HL-60 (cell line): ENCODE measurements around the gene ENPEP.

Experiments
- DNase-seq, 2 experiments: peaks; one replicate each; pipeline ENCODE4 v3.0.0-alpha.2; 2010 to 2020; ENCODE audit warnings: low read depth in 1 of 2, low spot score in 1 of 2
- H3K27ac ChIP-seq: fragments of 250-450 bp; sonication (Bioruptor Pico); replicated peaks from 2 replicates; pipeline ENCODE4 v1.5.1; 2020; ENCODE audit warnings: mild to moderate bottlenecking, moderate library complexity
- H3K27me3 ChIP-seq: fragments of 250-450 bp; sonication (Bioruptor Pico); 2 replicates; pipeline ENCODE4 v1.5.1; 2021; ENCODE audit warnings: mild to moderate bottlenecking, moderate library complexity; ENCODE audit not compliant: insufficient read depth, poor library complexity, severe bottlenecking
- H3K4me3 ChIP-seq: replicated peaks from 2 replicates; pipeline ENCODE4 v1.5.1; 2011; ENCODE audit warnings: mild to moderate bottlenecking, control low read depth, low read length; ENCODE audit not compliant: insufficient read depth
- GABPA ChIP-seq: IDR thresholded peaks from 2 replicates; pipeline ENCODE4 v1.6.1; 2012; ENCODE audit warnings: low read depth
- POLR2AphosphoS5 ChIP-seq: IDR thresholded peaks from 2 replicates; pipeline ENCODE4 v1.6.1; 2012; ENCODE audit warnings: low read depth
- SPI1 ChIP-seq: IDR thresholded peaks from 2 replicates; pipeline ENCODE4 v1.6.1; 2012; ENCODE audit warnings: low read depth, mild to moderate bottlenecking, borderline replicate concordance
- TF ChIP-seq, protein P1 (sequence below): IDR thresholded peaks from 2 replicates; pipeline ENCODE4 v1.6.1; 2012; ENCODE audit warnings: low read depth; ENCODE audit not compliant: insufficient replicate concordance
- TF ChIP-seq, protein P2 (sequence below): IDR thresholded peaks from one replicate; pipeline ENCODE4 v1.5.1; 2011; ENCODE audit warnings: low read length, control low read depth, inconsistent platforms; ENCODE audit not compliant: insufficient read depth

ENPEP gene

DNA sequence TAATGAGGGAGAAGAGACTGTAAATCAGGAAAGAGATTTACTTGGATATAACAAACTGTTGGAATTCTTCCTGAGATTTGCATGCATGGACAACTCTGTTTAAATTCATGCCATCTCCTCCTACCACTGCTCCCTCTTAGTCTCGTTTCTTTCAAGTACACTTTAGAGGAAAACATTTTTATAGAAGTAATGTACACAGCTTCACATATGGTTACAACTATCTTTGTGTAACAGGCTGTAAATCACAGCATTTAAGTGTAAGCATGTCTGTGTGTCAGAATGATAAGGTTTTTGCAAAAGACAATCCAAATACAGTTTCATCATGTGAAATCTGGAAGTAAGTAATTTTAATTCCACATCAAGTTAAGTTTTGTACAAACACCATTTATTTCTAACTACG lies 21.5 kb upstream of the ENPEP start:
- no peak overlapping the region for H3K4me3 ChIP-seq
- TF ChIP-seq SPI1, result no peak
- TF ChIP-seq POLR2AphosphoS5, result no peak
- TF ChIP-seq GABPA, result no peak
- H3K27ac ChIP-seq, result no peak overlapping the region
- H3K27me3 ChIP-seq, result no peaks in the 10 kb centered on the region
- no peak for DNase-seq

DNA sequence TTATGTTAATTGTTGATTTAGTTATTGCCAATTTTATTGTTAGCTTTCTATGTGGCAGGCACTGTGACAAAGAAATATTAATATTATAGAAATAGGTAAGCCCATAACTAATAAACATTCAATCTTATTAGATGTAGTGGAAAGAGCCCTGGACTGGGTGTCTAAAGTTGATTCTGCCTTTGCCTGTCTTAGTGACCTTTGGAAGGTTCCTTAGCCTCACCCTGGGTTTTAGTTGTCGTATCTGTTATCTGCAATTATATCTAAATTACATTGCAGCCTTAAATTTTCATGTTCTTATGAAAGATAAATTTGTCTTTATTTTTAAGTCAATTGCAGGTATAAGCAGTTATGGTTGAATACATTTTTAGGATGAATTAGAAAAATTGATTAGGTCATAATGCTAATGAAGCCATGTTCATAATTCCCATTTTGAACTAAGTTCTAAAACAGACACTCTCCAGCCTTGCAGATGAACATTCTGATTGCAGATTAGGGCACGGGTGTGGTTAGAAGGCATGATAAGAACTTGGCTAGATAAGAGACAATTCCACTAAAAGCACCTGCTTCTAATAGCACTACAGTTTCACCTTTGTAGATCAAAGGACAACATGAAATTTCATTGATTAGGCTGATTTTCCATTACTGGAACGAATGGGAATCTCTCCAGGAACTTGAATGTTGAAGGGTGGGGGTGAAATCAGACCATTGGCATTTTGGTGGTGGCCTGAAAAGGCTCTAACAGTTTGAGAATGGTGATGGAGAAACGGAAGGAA lies 17.3 kb upstream of the ENPEP start:
- no peak overlapping the region for H3K4me3 ChIP-seq
- TF ChIP-seq, protein P1, sequence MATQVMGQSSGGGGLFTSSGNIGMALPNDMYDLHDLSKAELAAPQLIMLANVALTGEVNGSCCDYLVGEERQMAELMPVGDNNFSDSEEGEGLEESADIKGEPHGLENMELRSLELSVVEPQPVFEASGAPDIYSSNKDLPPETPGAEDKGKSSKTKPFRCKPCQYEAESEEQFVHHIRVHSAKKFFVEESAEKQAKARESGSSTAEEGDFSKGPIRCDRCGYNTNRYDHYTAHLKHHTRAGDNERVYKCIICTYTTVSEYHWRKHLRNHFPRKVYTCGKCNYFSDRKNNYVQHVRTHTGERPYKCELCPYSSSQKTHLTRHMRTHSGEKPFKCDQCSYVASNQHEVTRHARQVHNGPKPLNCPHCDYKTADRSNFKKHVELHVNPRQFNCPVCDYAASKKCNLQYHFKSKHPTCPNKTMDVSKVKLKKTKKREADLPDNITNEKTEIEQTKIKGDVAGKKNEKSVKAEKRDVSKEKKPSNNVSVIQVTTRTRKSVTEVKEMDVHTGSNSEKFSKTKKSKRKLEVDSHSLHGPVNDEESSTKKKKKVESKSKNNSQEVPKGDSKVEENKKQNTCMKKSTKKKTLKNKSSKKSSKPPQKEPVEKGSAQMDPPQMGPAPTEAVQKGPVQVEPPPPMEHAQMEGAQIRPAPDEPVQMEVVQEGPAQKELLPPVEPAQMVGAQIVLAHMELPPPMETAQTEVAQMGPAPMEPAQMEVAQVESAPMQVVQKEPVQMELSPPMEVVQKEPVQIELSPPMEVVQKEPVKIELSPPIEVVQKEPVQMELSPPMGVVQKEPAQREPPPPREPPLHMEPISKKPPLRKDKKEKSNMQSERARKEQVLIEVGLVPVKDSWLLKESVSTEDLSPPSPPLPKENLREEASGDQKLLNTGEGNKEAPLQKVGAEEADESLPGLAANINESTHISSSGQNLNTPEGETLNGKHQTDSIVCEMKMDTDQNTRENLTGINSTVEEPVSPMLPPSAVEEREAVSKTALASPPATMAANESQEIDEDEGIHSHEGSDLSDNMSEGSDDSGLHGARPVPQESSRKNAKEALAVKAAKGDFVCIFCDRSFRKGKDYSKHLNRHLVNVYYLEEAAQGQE, result no peak
- H3K27me3 ChIP-seq, result no peaks in the 10 kb centered on the region
- DNase-seq, result no peak
- H3K27ac ChIP-seq, result no peak overlapping the region

DNA sequence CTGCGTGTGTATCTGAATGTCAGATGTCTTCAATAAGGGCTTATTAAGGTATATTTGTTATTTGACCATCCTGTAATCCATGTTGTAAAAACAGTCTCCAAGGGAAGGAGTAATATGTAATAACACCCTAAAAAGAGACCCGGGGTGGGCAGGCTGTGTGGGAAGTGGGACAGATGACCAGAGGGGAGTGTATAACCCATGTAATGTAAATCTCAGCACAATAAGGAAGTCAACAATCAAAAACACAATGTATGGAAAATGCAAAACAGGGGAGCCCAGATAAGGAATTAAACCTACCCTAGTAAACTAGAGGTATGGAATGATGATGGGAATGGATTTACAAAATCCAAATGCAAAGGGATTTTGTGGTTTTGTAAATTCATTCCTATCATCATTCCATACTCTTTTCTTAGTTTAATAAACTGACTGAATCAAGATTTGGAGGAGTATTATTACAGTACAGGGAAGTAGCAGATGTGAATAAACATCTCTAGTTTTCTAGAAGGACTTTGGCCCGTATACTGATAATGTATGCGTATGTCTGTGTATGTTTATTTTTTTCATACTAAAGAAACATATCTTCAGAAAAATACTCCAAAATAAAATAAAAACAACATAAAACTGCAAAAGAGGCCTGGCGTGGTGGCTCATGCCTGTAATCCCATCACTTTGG lies 15.7 kb upstream of the ENPEP start:
- H3K4me3 ChIP-seq, result no peak overlapping the region
- TF ChIP-seq, protein P2, sequence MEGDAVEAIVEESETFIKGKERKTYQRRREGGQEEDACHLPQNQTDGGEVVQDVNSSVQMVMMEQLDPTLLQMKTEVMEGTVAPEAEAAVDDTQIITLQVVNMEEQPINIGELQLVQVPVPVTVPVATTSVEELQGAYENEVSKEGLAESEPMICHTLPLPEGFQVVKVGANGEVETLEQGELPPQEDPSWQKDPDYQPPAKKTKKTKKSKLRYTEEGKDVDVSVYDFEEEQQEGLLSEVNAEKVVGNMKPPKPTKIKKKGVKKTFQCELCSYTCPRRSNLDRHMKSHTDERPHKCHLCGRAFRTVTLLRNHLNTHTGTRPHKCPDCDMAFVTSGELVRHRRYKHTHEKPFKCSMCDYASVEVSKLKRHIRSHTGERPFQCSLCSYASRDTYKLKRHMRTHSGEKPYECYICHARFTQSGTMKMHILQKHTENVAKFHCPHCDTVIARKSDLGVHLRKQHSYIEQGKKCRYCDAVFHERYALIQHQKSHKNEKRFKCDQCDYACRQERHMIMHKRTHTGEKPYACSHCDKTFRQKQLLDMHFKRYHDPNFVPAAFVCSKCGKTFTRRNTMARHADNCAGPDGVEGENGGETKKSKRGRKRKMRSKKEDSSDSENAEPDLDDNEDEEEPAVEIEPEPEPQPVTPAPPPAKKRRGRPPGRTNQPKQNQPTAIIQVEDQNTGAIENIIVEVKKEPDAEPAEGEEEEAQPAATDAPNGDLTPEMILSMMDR, result no peak
- TF ChIP-seq POLR2AphosphoS5 (no peak), SPI1 (no peak), GABPA (no peak)
- TF ChIP-seq, protein P1, result no peak
- no peaks in the 10 kb centered on the region for H3K27me3 ChIP-seq
- no peak for DNase-seq
- H3K27ac ChIP-seq, result no peak overlapping the region

DNA sequence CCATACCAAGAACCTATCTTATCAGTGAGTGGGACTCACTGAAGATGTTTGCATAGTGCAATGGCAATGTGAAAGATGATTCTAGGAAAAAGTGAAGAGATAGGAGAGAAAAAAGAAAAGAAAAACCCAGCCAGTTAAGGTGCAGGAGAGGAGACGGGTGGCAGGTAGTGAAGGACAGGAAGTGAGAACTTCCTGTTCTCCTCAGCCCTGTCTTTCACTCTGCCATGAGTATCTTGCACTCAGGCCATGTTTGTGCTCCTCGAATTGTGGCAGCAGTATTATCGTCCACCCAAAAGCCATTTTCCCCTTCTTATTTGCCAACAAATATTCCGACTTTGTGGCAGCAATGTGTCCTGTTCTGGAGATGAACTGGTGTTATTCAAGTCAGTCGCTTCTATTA lies 8.6 kb upstream of the ENPEP start:
- no peak for DNase-seq

More for the DNA sequence above, 8.6 kb upstream of the ENPEP start:
- no peak overlapping the region for H3K27ac ChIP-seq
- H3K4me3 ChIP-seq, result no peak overlapping the region
- TF ChIP-seq SPI1 (no peak), GABPA (no peak), POLR2AphosphoS5 (no peak)
- TF ChIP-seq, protein P2, result no peak
- TF ChIP-seq, protein P1, result no peak
- H3K27me3 ChIP-seq, result no peaks in the 10 kb centered on the region
